HFF-Myc (cell line): ENCODE data around the gene CCDC8.
"Not testable (repeated sequence)": the region's sequence is repeated elsewhere in the genome, so short reads cannot be mapped to it uniquely, and the experiment has no call there.

Source experiments
- DNase-seq: peaks from one replicate; pipeline ENCODE4 v3.0.0-alpha.2; 2011; ENCODE audit warnings: low read depth; ENCODE audit errors: extremely low read depth
- H3K4me3 ChIP-seq: replicated peaks from 2 replicates; pipeline ENCODE4 v1.5.1; 2011; ENCODE audit warnings: low read depth, mild to moderate bottlenecking, control low read depth, low read length
- CTCF ChIP-seq: IDR thresholded peaks from 2 replicates; pipeline ENCODE4 v1.5.1; 2012; ENCODE audit warnings: mild to moderate bottlenecking, low read depth, low read length, control low read depth; ENCODE audit errors: missing control alignments

The CCDC8 gene

GRCh38 chr19:46381756-46382345 is 31.5 kb downstream of the CCDC8 start:
- no peak for DNase-seq
- H3K4me3 ChIP-seq = no peak overlapping the region
- TF ChIP-seq CTCF = no peak

- H3K4me3 ChIP-seq = no peak overlapping the region
- TF ChIP-seq CTCF = no peak
- DNase-seq = no peak
These were observed 32.0 kb downstream of the CCDC8 start for GRCh38 chr19:46381346-46381745.

GRCh38 chr19:46380690-46381089 is 32.7 kb downstream of the CCDC8 start:
- no peak for TF ChIP-seq CTCF
- no peak overlapping the region for H3K4me3 ChIP-seq
- DNase-seq = no peak

GRCh38 chr19:46378268-46378667 is 35.1 kb downstream of the CCDC8 start:
- TF ChIP-seq CTCF = no peak
- no peak overlapping the region for H3K4me3 ChIP-seq
- DNase-seq = no peak

GRCh38 chr19:46376241-46377153 is 36.9 kb downstream of the CCDC8 start:
- no peak for DNase-seq
- TF ChIP-seq CTCF = no peak
- no peak overlapping the region for H3K4me3 ChIP-seq

- H3K4me3 ChIP-seq, DNase-seq: not testable (repeated sequence)
These were observed 37.8 kb downstream of the CCDC8 start for GRCh38 chr19:46375476-46376067.
